Right ventricle myocardium inferior (tissue), 1 donor: Measurements from ENCODE around the gene KRTAP2-2. TPM values are rescaled to one million over a fixed set of nuclear protein-coding genes. Genes with fewer than 3 reads are reported as not detected.
"Not testable (repeated sequence)": the region's sequence is repeated elsewhere in the genome, so short reads cannot be mapped to it uniquely, and the experiment has no call there.

ENCODE experiments used
- ATAC-seq: fragments of 200-7000 bp; cut with Tn5 transposase; one replicate; pipeline ENCODE4 v1.9.1; 2020; ENCODE audit warnings: mild to moderate bottlenecking, moderate library complexity
- DNase-seq: peaks from one replicate; pipeline ENCODE4 v3.0.0; 2021; ENCODE audit errors: missing footprints
- intact Hi-C: fragments of 100-400 bp; cut with DNase I; formaldehyde crosslinking; loops from one replicate; pipeline ENCODE4 v1.11.0; 2022
- total RNA-seq: library from RNA; stranded (reverse); fragmentation: NEBNext Ultra II Directional; extraction: Animal tissue kit (Norgen Biotek cat#: 25700); gene quantifications from one replicate; pipeline ENCODE4 v1.2.1, GENCODE V29; 2021
- donor health status: DM: no; HTN: yes; CAD: no; lungs with severe emphysema.

The KRTAP2-2 gene
- total RNA-seq, 1 donor from 2014 or later = not detected

DNA sequence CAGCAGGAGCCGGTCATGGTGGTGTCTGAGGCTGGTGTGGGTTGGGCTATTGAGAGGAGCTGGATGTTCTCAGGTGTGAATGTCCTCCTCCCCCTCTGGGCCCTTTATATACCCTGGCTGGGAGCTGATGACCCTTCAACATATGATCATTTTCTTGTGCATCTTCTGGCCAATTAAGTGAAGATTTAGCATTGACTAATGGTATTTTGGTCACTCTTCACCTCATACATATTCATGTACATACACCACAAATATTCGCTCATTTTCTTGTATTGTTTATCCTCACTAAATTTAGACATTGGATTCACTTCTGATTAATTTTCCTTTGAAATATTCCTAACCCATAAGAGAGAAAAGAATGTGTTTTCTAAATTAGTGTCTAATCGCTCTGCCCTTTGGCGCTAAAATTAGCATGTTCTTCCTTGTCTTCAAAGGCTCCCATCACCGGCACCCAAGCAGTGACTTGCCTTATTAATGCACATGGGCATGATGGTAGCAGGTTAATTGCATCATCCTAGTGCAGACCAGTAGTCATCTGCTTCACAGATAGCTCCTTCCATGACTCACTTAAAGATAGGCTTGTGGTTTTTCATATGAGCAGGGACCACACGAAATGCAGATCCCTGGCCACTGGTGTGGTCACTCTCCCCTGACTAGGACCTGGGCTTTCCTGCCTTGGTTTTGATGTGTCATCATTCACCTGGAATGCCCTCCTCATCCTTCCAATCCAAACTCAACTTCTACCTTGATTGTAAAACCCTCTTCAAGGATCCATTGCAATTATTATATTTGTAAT lies 11.0 kb upstream of the KRTAP2-2 start, which contains the start of gene KRTAP2-4:
Gene KRTAP2-4 (minus strand): TSS at position 51 of the 796 bp plus-strand sequence. CDS start 34 bp downstream, at position 17.
- ATAC-seq (no peak), DNase-seq (no peak)
- intact Hi-C loops = no loop called here

DNA sequence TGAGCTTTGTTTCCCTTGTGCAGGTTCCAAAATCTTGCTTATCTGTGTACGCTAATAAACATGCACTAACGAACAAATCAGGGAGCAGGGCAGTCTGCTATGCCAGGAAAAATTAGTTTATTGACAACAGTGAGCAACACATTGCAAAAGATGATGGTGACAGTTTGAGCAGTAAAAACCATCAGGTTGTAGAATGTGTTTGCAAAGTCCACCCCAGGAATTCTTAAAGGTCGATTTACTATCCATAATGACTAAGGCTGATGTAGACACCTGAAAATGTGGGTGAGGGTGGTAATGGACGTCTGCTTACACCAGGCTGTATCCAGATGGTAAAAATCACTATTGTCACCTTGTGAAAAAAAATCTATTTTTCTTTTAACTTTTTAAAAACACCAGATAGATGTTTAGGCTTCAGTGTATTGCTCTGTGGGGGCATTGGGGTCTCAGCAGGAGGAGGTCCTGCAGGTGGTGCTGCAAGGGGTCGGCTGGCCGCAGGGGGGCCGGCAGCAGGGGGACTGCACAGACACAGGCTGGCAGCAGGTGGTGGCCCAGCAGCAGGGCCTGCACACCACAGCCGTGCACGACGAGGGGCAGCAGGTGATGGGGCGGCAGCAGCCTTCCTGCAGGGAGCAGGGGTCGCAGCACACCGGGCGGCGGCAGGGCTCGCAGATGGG lies 10.1 kb upstream of the KRTAP2-2 start:
- ATAC-seq, intact Hi-C loops, DNase-seq: not testable (repeated sequence)

DNA sequence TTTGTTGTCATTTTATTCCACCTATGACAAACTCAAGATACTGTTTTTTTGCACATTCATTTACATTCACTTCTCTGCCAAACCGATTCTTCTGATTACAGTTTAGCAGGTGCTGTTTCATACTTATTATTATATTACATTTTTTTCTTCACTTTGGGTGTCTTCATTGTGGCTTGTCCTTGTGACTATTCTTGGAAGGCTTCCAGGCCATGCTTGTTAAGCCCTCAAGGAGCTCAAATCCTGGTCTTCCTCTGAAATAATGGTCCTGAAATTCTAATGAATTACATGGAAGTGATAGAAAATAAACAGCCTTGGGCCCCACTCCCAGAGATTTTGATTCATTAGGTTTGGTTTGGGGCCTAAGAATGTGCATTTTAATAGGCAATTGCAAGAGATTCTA lies 9.3 kb upstream of the KRTAP2-2 start:
- ATAC-seq (no peak), DNase-seq (no peak)
- intact Hi-C loops = no loop called here

- intact Hi-C loops = no loop called here
- DNase-seq (no peak), ATAC-seq (no peak)
Measured at GRCh38 chr17:41063449-41063848, 8.4 kb upstream of the KRTAP2-2 start.

GRCh38 chr17:41061964-41062363 lies 6.9 kb upstream of the KRTAP2-2 start:
- DNase-seq = no peak
- intact Hi-C loops = no loop called here
- no peak for ATAC-seq

- no peak for ATAC-seq
- DNase-seq = no peak
- intact Hi-C loops = no loop called here
Measured at GRCh38 chr17:41060052-41060604, 5.1 kb upstream of the KRTAP2-2 start, which contains the start of gene KRTAP2-3. TSS of gene KRTAP2-3 (minus strand) at chr17:41060114. CDS start at chr17:41060050, 64 bp downstream.

GRCh38 chr17:41059276-41060051 lies 4.4 kb upstream of the KRTAP2-2 start:
- intact Hi-C loops, ATAC-seq: not testable (repeated sequence)

DNA sequence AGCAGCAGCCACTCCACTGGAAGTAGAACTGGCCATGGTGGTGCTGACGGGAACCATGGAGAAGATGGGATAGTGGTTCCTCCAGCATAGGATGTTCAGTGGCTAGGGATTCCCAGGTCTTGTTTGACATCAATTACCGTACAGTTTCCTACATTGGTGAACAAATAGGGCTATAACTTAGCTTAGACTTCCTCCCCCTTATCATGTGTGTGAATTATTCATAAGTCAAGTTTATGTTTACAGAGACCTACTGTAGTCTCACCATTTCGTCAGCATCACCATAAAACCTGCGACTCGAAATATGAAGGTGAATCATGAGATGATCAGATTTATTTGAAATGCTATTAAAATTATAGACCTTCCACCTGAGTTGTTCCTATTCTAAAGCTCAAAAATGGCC lies 3.7 kb upstream of the KRTAP2-2 start:
- intact Hi-C loops = no loop called here
- ATAC-seq (no peak), DNase-seq (no peak)

More at GRCh38 chr17:41059276-41060051, 4.4 kb upstream of the KRTAP2-2 start:
- DNase-seq = not testable (repeated sequence)

- intact Hi-C loops = no loop called here
- ATAC-seq (no peak), DNase-seq (no peak)
Measured at GRCh38 chr17:41057547-41057946, 2.5 kb upstream of the KRTAP2-2 start.

GRCh38 chr17:41054556-41054955 lies 474 bp downstream of the KRTAP2-2 start:
- intact Hi-C loops, DNase-seq, ATAC-seq: not testable (repeated sequence)

DNA sequence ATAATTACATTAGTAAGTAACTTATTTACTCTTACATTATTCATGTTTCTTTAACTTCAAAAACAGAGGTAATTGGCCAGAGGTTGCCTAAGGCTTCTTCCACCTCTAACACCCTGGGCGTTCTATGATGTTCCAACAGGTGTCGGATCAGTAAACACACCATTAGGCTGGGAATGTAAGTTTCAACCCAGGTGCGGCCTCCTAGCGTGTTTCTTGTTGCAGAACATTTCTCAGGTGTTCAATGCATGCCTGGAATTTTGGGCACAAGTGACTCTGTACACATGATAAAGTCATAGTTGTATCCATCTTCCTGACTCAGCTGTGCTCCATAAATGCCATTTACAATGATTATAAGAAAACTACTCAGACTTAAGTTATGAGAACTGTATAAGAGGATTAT lies 1.0 kb downstream of the KRTAP2-2 start:
- DNase-seq (no peak), ATAC-seq (no peak)
- intact Hi-C loops = no loop called here

DNA sequence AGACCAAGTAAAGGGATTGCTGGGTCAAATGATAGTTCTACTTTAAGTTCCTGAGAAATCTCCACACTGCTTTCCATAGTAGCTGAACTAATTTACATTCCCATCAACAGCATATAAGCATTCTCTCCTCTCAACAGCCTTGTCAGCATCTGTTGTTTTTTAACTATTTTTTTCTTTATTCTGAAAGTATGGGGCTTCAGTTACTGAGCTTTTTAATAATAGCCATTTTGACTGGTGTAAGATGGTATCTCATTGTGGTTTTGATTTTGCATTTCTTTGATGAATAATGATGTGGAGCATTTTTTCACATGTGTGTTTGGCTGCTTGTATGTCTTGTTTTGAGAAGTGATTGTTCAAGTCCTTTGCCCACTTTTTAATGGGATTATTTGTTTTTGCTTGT lies 2.5 kb downstream of the KRTAP2-2 start:
- DNase-seq (no peak), ATAC-seq (no peak)
- intact Hi-C loops = no loop called here

DNA sequence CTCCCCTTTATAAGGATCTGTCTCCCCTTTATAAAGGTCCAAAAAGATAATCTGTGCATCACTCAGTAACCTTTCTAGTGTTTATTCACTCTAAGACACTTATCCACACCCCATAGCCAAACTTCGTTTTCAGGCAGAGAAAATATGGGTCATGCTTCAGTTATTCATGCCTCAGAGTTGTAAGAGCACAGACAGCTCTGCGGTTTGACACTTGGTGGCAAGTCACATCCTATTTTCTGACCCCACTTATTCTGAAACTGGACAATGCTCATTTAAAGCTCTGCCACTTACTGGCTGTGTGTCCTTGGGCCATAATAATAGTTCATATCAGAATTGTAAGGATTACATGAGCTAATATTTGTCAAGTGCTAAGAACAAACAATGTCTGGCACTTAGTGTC lies 5.9 kb downstream of the KRTAP2-2 start:
- DNase-seq (no peak), ATAC-seq (no peak)
- intact Hi-C loops = no loop called here

- ATAC-seq (no peak), DNase-seq (no peak)
- intact Hi-C loops = no loop called here
Measured at GRCh38 chr17:41048441-41048840, 6.6 kb downstream of the KRTAP2-2 start.

- intact Hi-C loops, DNase-seq, ATAC-seq: not testable (repeated sequence)
Measured at GRCh38 chr17:41046735-41047465, 8.1 kb downstream of the KRTAP2-2 start, which contains the start of gene KRTAP2-1. TSS of gene KRTAP2-1 (minus strand) at chr17:41047316. CDS start at chr17:41047267, 49 bp downstream.

DNA sequence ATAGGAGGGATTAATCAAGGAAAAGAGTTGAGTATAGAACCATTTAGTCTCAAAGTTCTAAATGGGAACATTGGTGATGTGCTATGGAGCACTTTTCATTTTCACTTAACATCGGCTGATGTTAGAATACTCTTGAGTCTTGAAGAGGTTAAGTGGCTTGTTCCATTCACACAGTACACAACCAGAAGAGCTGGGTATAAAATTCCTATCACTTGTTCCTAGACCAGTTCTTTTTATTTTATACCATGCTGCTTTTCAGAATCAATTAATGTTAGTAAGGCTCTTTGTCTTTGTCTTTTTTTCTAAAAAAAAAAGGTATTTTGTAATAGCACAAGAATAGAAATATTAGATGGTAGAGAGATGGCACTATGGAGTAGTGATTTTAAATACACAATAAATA lies 12.1 kb downstream of the KRTAP2-2 start:
- no peak for ATAC-seq
- intact Hi-C loops = no loop called here

DNA sequence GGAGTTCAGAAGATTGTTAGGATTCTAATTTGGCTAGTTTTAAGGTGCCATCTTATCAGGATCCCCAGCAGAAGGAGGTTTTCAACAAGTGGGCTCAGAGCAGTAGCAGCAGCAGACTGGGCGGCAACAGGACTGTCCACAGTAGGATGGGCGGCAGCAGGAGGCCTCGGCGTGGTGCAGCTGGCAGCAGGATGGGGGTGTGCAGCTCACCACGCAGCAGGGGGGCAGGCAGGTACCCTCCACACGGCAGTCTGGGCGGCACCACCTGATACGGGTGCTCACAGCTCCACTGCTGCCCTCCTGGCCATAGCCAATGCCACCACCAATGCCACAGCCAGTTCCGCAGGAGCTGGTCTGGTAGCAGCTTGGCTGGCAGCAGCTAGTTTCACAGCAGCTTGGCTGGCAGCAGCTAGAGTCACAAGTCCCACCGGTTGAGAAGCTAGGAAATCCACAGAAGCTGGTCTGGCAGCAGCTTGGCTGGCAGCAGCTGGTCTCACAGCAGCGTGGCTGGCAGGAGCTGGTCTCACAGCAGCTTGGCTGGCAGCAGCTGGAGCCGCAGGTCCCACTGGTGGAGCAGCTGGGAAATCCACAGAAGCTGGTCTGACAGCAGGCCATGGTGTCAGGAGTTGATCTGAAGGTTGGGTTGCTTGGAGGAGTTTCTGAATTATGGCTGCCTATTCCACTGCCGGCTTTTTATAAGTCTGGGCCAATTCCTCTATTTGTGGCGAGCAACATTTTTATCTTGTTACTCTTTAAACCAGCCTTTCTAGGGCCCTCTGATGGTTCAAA lies 14.1 kb downstream of the KRTAP2-2 start, which contains the start of gene KRTAP1-1:
Gene KRTAP1-1 (minus strand): TSS at position 668 of the 789 bp plus-strand sequence. CDS start 53 bp downstream, at position 615.
- DNase-seq, ATAC-seq, intact Hi-C loops: not testable (repeated sequence)

More for the DNA sequence above, 12.1 kb downstream of the KRTAP2-2 start:
- no peak for DNase-seq
